Fibroblast of lung (primary cell): ENCODE data around the gene PF4V1. TPM values are rescaled to one million over a fixed set of nuclear protein-coding genes. Genes with fewer than 3 reads are reported as not detected.

Source experiments
- DNase-seq, 2 donors: peaks; one replicate each; pipeline versions ENCODE4 v3.0.0 to v3.0.0-alpha.2; 2010; ENCODE audit warnings: low read depth in 2 of 2
- H2AFZ ChIP-seq: 2 replicates; pipeline ENCODE4 v1.5.1; 2012; ENCODE audit warnings: low read length, control low read depth, inconsistent platforms
- H3K27ac ChIP-seq: 2 replicates; pipeline ENCODE4 v1.5.1; 2011; ENCODE audit warnings: low read length, control low read depth; ENCODE audit not compliant: insufficient read depth
- H3K27me3 ChIP-seq: 2 replicates; pipeline ENCODE4 v1.5.1; 2011; ENCODE audit warnings: mild to moderate bottlenecking, low read length; ENCODE audit not compliant: control insufficient read depth, insufficient read depth
- H3K36me3 ChIP-seq: 2 replicates; pipeline ENCODE4 v1.5.1; 2011; ENCODE audit warnings: low read length; ENCODE audit not compliant: control insufficient read depth, insufficient read depth
- H3K4me1 ChIP-seq: 2 replicates; pipeline ENCODE4 v1.5.1; 2011; ENCODE audit warnings: low read length; ENCODE audit not compliant: control insufficient read depth, insufficient read depth; ENCODE audit errors: extremely low read depth
- H3K4me2 ChIP-seq: 2 replicates; pipeline ENCODE4 v1.5.1; 2011; ENCODE audit warnings: low read length, control low read depth; ENCODE audit not compliant: insufficient read depth; ENCODE audit errors: extremely low read depth
- H3K4me3 ChIP-seq, 4 experiments: fragments of 200-600 bp in 1 of 4; sonication (generic) in 1 of 4; replicated peaks in 1 of 4; 2 replicates each; pipeline ENCODE4 v1.5.1; 2011 to 2016; ENCODE audit warnings: low read length in 4 of 4, low read depth in 3 of 4, mild to moderate bottlenecking in 3 of 4, control low read depth in 2 of 4, inconsistent platforms in 1 of 4, mixed read lengths in 1 of 4; ENCODE audit not compliant: insufficient read depth in 1 of 4; ENCODE audit errors: control extremely low read depth in 1 of 4
- H3K79me2 ChIP-seq: 2 replicates; pipeline ENCODE4 v1.5.1; 2012; ENCODE audit warnings: mild to moderate bottlenecking, low read length, inconsistent platforms; ENCODE audit not compliant: control insufficient read depth, insufficient read depth
- H3K9ac ChIP-seq: 2 replicates; pipeline ENCODE4 v1.5.1; 2011; ENCODE audit warnings: mild to moderate bottlenecking, low read length, control low read depth; ENCODE audit not compliant: insufficient read depth
- H3K9me3 ChIP-seq: 2 replicates; pipeline ENCODE4 v1.5.1; 2012; ENCODE audit warnings: low read depth, low read length; ENCODE audit not compliant: control insufficient read depth, insufficient read depth
- H4K20me1 ChIP-seq: 2 replicates; pipeline ENCODE4 v1.5.1; 2011; ENCODE audit warnings: low read length; ENCODE audit not compliant: control insufficient read depth, insufficient read depth; ENCODE audit errors: extremely low read depth
- CTCF ChIP-seq, 2 donors: IDR thresholded peaks in 1 of 2; conservative IDR thresholded peaks in 1 of 2; 1 replicate in 1 of 2; 2 replicates in 1 of 2; pipeline ENCODE4 v1.5.1; 2011 to 2012; ENCODE audit warnings: low read length in 2 of 2, control low read depth in 1 of 2, inconsistent platforms in 1 of 2, low read depth in 1 of 2, mild to moderate bottlenecking in 1 of 2
- EZH2 ChIP-seq: IDR thresholded peaks from 2 replicates; pipeline ENCODE4 v1.5.1; 2012; ENCODE audit warnings: low read length, control low read depth, mild to moderate bottlenecking; ENCODE audit errors: missing control alignments
- polyA plus RNA-seq, 2 donors: library from polyadenylated mRNA; depleted of rRNA in 1 of 2; stranded (reverse) in 1 of 2; unstranded in 1 of 2; fragments of >200 nt; gene quantifications; 2 replicates each; pipeline ENCODE4 v1.2.1, GENCODE V29; 2011 to 2012; ENCODE audit warnings: missing spikeins in 1 of 2
- total RNA-seq: library from RNA; depleted of rRNA; stranded (reverse); fragments of >200 nt; gene quantifications from 2 replicates; pipeline ENCODE4 v1.2.1, GENCODE V29; 2014

Gene PF4V1
- total and polyA plus RNA-seq, 2 donors (not counting 1 experiment from before 2014, with no cell fraction given) = not detected

GRCh38 chr4:73822812-73823504 lies 30.1 kb upstream of the PF4V1 start:
- Histone ChIP-seq H3K27me3 (no peaks in the 10 kb centered on the region), H3K9ac (no peak overlapping the region), H3K4me3 (no peak overlapping the region), H4K20me1 (no peaks in the 10 kb centered on the region), H3K9me3 (no peaks in the 10 kb centered on the region), H2AFZ (no peak overlapping the region), H3K36me3 (no peaks in the 10 kb centered on the region), H3K27ac (no peak overlapping the region), H3K4me2 (no peak overlapping the region), H3K4me1 (no peaks in the 10 kb centered on the region), H3K79me2 (no peaks in the 10 kb centered on the region)
- no peak for DNase-seq
- TF ChIP-seq EZH2 (no peak), CTCF (conservative IDR thresholded peaks at IDR 0.05 in 1 of 2, IDR thresholded peaks at IDR 0.05 in 1 of 2; ENCODE audit: low read depth in 1 of 2, low read length in 2 of 2) (no peak)

GRCh38 chr4:73823760-73824159 lies 29.3 kb upstream of the PF4V1 start:
- Histone ChIP-seq H3K4me1 (no peaks in the 10 kb centered on the region), H3K27me3 (no peaks in the 10 kb centered on the region), H3K9me3 (no peaks in the 10 kb centered on the region), H3K4me2 (no peak overlapping the region), H3K79me2 (no peaks in the 10 kb centered on the region), H3K9ac (no peak overlapping the region), H3K4me3 (no peak overlapping the region), H4K20me1 (no peaks in the 10 kb centered on the region), H3K36me3 (no peaks in the 10 kb centered on the region), H3K27ac (no peak overlapping the region), H2AFZ (no peak overlapping the region)
- DNase-seq = peak in 1 of 2 donors; percentile 16
- TF ChIP-seq EZH2 (no peak), CTCF (conservative IDR thresholded peaks at IDR 0.05 in 1 of 2, IDR thresholded peaks at IDR 0.05 in 1 of 2; ENCODE audit: low read depth in 1 of 2, low read length in 2 of 2) (no peak)

- Histone ChIP-seq H3K27ac (no peak overlapping the region), H3K27me3 (no peaks in the 10 kb centered on the region), H3K4me1 (peaks cover 7% of the 10 kb centered on the region), H4K20me1 (no peaks in the 10 kb centered on the region), H3K36me3 (no peaks in the 10 kb centered on the region), H3K4me2 (no peak overlapping the region), H3K9me3 (no peaks in the 10 kb centered on the region), H3K79me2 (no peaks in the 10 kb centered on the region), H2AFZ (no peak overlapping the region), H3K4me3 (no peak overlapping the region), H3K9ac (no peak overlapping the region)
- TF ChIP-seq CTCF (conservative IDR thresholded peaks at IDR 0.05 in 1 of 2, IDR thresholded peaks at IDR 0.05 in 1 of 2; ENCODE audit: low read depth in 1 of 2, low read length in 2 of 2) (no peak), EZH2 (no peak)
- peak; percentile 42 to 80 for DNase-seq
Measured at GRCh38 chr4:73828956-73829355, 24.1 kb upstream of the PF4V1 start.
